ENCODE measurements around the gene IGDCC3.

Gene IGDCC3

GRCh38 chr15:65337436-65338070 lies 40.2 kb downstream of the IGDCC3 start:
- no peaks in the 10 kb centered on the region for H3K9me2 ChIP-seq (ENCODE audit: low read depth, low read length)
- H4K20me1 ChIP-seq (ENCODE audit: insufficient read depth, low read length): no peaks in the 10 kb centered on the region
- H3K27me3 ChIP-seq (ENCODE audit: insufficient read depth, low read length): peaks cover 23% of the 10 kb centered on the region; the same call in 1 of the 2 replicates
- H3K4me3 ChIP-seq (ENCODE audit: low read depth, low read length, poor library complexity, severe bottlenecking): no peak overlapping the region
- peaks cover 10% of the 10 kb centered on the region for H3K4me1 ChIP-seq (ENCODE audit: insufficient read depth, low read length, severe bottlenecking)
- H3K27ac ChIP-seq (ENCODE audit: low read depth, low read length, poor library complexity, severe bottlenecking): no peak overlapping the region
- TF ChIP-seq CTCF (IDR thresholded peaks at IDR 0.05; ENCODE audit: low read length) (no peak), EZH2 (IDR thresholded peaks at IDR 0.05; ENCODE audit: borderline replicate concordance, low read length) (no peak)
- H3K4me2 ChIP-seq (ENCODE audit: low read length): no peak overlapping the region
- no peaks in the 10 kb centered on the region for H3K9me3 ChIP-seq (ENCODE audit: low read length)
- no peak overlapping the region for H2AFZ ChIP-seq (ENCODE audit: low read length)
- H3K36me3 ChIP-seq (ENCODE audit: insufficient read depth, low read length): no peaks in the 10 kb centered on the region
- H3K9ac ChIP-seq (ENCODE audit: low read length): no peak overlapping the region
- no peaks in the 10 kb centered on the region for H3K79me2 ChIP-seq (ENCODE audit: insufficient read depth, low read length)
- H3F3A ChIP-seq (ENCODE audit: insufficient read depth, low read length): no peaks in the 10 kb centered on the region

GRCh38 chr15:65336493-65337435 lies 41.0 kb downstream of the IGDCC3 start:
- Histone ChIP-seq H2AFZ (ENCODE audit: low read length) (no peak overlapping the region), H3F3A (ENCODE audit: insufficient read depth, low read length) (no peaks in the 10 kb centered on the region), H3K27me3 (ENCODE audit: insufficient read depth, low read length) (peaks cover 23% of the 10 kb centered on the region; the same call in 1 of the 2 replicates), H3K36me3 (ENCODE audit: insufficient read depth, low read length) (no peaks in the 10 kb centered on the region), H3K9ac (ENCODE audit: low read length) (no peak overlapping the region), H3K4me3 (ENCODE audit: low read depth, low read length, poor library complexity, severe bottlenecking) (no peak overlapping the region), H3K79me2 (ENCODE audit: insufficient read depth, low read length) (no peaks in the 10 kb centered on the region), H3K4me1 (ENCODE audit: insufficient read depth, low read length, severe bottlenecking) (peaks cover 10% of the 10 kb centered on the region), H3K9me2 (ENCODE audit: low read depth, low read length) (no peaks in the 10 kb centered on the region), H4K20me1 (ENCODE audit: insufficient read depth, low read length) (no peaks in the 10 kb centered on the region), H3K27ac (ENCODE audit: low read depth, low read length, poor library complexity, severe bottlenecking) (no peak overlapping the region), H3K9me3 (ENCODE audit: low read length) (no peaks in the 10 kb centered on the region), H3K4me2 (ENCODE audit: low read length) (no peak overlapping the region)
- TF ChIP-seq CTCF (IDR thresholded peaks at IDR 0.05; ENCODE audit: low read length): no peak
- no peak for TF ChIP-seq EZH2 (IDR thresholded peaks at IDR 0.05; ENCODE audit: borderline replicate concordance, low read length)

- H3K36me3 ChIP-seq (ENCODE audit: insufficient read depth, low read length): no peaks in the 10 kb centered on the region
- no peaks in the 10 kb centered on the region for H3F3A ChIP-seq (ENCODE audit: insufficient read depth, low read length)
- H4K20me1 ChIP-seq (ENCODE audit: insufficient read depth, low read length): no peaks in the 10 kb centered on the region
- no peaks in the 10 kb centered on the region for H3K9me2 ChIP-seq (ENCODE audit: low read depth, low read length)
- no peaks in the 10 kb centered on the region for H3K79me2 ChIP-seq (ENCODE audit: insufficient read depth, low read length)
- H3K27ac ChIP-seq (ENCODE audit: low read depth, low read length, poor library complexity, severe bottlenecking): no peak overlapping the region
- H3K9ac ChIP-seq (ENCODE audit: low read length): no peak overlapping the region
- no peak for TF ChIP-seq EZH2 (IDR thresholded peaks at IDR 0.05; ENCODE audit: borderline replicate concordance, low read length)
- H2AFZ ChIP-seq (ENCODE audit: low read length): no peak overlapping the region
- H3K4me1 ChIP-seq (ENCODE audit: insufficient read depth, low read length, severe bottlenecking): peaks cover 10% of the 10 kb centered on the region
- H3K4me3 ChIP-seq (ENCODE audit: low read depth, low read length, poor library complexity, severe bottlenecking): no peak overlapping the region
- H3K9me3 ChIP-seq (ENCODE audit: low read length): no peaks in the 10 kb centered on the region
- no peak overlapping the region for H3K4me2 ChIP-seq (ENCODE audit: low read length)
- H3K27me3 ChIP-seq (ENCODE audit: insufficient read depth, low read length): peaks cover 23% of the 10 kb centered on the region; the same call in 1 of the 2 replicates
Observed at GRCh38 chr15:65335278-65336055, 42.3 kb downstream of the IGDCC3 start.
